SH-SY5Y (cell line): Measurements from ENCODE around the gene ACOXL.

Experiments used
- GATA2 ChIP-seq: IDR thresholded peaks from 2 replicates; pipeline ENCODE4 v1.6.1; 2011; ENCODE audit warnings: mild to moderate bottlenecking, low read depth, low read length
- GATA3 ChIP-seq: IDR thresholded peaks from 2 replicates; pipeline ENCODE4 v1.6.1; 2011; ENCODE audit warnings: low read depth, mild to moderate bottlenecking, low read length, moderate library complexity

- TF ChIP-seq GATA2 (no peak), GATA3 (no peak)
Measured at GRCh38 chr2:111122631-111123421, 390.5 kb downstream of the ACOXL start.
